Measurements from ENCODE around the gene ARHGAP28. TPM values are rescaled to one million over a fixed set of nuclear protein-coding genes. Genes with fewer than 3 reads are reported as not detected.

ARHGAP28 gene
- total RNA-seq, 1 donor from 2014 or later, result 16.0 TPM

DNA sequence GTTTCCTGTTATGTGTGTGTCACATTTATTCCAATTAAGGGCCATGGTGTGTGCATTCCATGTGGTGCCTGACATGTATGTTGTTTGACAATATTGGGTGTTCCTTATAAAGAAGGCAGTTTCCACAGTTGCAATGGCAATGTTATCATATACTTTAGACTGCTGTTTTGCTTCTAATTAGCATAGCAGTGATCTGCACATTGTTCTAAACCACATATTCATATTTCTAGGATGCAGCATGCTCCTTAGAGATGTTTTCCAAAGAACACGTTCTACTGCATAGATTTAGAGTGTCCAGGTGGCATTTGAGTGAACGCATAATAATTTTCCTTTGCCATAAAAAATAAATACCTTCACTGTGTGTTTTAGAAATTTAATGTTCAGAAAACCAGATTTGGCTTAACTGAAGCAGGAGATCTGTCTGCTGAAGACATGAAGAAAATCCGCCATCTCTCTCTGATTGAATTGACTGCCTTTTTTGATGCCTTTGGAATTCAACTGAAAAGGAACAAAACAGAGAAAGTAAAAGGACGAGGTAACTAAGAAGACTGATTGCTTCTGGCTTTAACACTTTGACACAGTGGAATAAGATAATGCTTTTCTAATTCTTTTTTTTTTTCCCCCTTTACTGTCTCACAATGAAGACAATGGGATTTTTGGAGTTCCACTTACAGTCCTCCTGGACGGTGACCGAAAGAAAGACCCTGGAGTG lies 143.7 kb downstream of the ARHGAP28 start:
- DNase-seq (ENCODE audit: low spot score), result no peak

DNA sequence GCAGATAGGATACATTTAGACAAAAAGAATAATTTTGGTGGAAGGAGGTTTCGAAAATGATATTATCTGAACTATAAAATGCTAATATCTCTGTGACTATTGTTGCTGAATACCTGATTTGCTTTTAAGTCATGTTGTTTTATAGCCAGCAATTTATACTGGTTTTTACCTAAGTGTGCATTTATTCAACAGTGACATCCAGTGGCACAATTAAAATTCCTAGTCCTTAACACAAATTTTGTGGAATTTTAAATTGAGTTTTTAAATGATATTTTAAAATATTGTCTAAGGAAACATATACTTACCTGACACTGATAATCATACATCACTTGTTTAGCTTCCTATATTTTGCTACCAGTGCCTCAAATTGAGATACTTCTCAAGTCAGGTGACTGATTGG lies 144.8 kb downstream of the ARHGAP28 start:
- no peak for DNase-seq (ENCODE audit: low spot score)

- DNase-seq (ENCODE audit: low spot score), result no peak
These were observed 146.2 kb downstream of the ARHGAP28 start for GRCh38 chr18:6875749-6876148.

DNA sequence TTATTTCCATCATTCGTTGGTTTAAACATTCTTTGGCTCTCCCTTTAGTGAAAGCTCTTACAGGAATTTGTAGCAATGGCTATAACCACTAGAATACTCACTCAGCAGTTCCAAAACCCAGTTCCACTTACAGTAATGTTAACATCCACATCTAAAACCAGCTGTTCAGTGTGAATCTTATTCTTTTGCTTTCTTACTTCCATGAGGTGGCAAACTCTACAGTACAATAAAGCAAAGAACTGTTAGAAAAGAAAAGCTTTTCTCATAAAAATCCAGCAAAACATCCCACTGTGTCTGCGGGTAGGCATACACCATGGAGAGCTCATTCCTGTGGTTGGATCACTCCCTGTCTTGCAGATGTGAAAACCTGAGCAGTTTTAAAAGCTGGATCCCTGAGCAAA lies 147.1 kb downstream of the ARHGAP28 start:
- no peak for DNase-seq (ENCODE audit: low spot score)

DNA sequence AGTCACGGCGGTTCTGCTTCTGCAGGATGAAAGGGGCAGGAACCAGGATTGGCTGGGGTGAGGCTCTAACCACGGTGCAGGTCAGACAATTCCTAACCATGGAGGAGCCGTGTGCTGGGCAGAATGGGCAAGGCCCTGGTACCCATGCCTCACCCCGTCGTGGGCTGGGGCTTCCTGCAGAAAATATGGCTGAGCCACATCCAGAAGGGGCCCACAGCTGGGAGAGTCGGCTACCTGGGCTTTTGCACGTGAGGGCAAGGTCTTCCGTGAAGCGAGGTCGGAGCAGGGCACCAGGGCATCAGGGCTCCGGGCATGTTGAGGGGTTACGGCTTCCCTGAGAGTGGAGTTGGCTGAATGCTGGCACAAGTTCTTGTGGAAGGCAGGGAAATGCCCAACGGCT lies 147.8 kb downstream of the ARHGAP28 start:
- no peak for DNase-seq (ENCODE audit: low spot score)

DNA sequence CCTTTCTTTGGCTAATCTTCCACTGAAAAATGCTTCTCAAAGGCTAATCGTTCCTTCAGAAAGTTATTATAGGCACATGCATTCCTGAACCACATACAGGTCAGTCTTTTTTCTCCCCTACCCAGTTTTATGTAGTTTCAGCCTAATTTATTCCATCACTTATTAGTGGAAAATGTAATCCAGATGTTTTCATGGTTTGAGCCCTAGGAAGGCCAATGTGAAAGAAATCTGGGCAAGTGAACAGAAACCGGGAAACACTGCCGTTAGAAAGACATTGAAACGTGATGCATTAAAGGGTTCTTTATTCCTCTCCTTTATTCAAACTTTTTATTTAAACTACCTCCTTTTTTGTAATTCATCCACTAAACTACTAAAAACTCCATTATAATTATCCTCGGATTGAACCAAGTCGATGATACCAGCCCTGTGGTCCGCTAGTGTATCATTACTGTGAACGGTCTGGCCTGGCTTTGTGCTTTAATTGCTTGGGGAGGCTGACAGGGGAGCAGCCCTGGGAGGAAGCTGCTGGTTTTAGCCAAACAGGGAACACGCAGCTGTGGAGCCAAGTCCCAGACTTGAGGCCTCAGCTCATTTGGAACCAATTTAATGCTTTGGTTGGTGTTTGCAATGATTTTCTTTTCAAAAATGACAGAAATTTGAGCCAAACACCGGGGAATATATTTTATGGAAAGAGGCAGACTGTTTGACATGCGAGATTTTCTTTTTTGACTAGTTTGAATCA lies 149.2 kb downstream of the ARHGAP28 start:
- no peak for DNase-seq (ENCODE audit: low spot score)

- DNase-seq (ENCODE audit: low spot score), result no peak
These were observed 150.1 kb downstream of the ARHGAP28 start for GRCh38 chr18:6879508-6880195.

- DNase-seq (ENCODE audit: low spot score), result no peak
These were observed 151.7 kb downstream of the ARHGAP28 start for GRCh38 chr18:6881034-6881820.

GRCh38 chr18:6882401-6882800 lies 152.9 kb downstream of the ARHGAP28 start:
- no peak for DNase-seq (ENCODE audit: low spot score)

DNA sequence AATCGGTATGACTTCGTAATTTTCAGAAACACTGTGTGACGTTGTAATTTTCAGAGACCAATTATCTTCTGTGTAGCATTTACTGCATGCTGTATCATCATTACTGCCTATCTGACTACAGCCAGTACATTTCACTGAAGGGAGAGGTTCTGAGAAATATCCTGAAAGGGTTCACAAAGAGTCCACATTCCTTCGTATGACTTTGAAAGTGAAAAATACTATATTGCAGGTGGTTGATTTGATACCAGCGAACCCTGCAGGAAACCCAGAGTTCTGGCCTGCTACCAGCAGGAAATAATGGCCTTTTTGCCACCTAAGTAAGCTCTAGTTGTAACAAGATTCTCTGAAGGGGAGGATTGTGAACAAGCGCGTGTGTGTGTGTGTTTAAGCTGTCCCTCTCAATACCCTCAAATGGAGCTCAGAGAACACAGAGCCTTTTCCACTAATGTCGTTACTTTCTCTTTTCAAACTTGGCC lies 155.5 kb downstream of the ARHGAP28 start:
- no peak for DNase-seq (ENCODE audit: low spot score)

DNA sequence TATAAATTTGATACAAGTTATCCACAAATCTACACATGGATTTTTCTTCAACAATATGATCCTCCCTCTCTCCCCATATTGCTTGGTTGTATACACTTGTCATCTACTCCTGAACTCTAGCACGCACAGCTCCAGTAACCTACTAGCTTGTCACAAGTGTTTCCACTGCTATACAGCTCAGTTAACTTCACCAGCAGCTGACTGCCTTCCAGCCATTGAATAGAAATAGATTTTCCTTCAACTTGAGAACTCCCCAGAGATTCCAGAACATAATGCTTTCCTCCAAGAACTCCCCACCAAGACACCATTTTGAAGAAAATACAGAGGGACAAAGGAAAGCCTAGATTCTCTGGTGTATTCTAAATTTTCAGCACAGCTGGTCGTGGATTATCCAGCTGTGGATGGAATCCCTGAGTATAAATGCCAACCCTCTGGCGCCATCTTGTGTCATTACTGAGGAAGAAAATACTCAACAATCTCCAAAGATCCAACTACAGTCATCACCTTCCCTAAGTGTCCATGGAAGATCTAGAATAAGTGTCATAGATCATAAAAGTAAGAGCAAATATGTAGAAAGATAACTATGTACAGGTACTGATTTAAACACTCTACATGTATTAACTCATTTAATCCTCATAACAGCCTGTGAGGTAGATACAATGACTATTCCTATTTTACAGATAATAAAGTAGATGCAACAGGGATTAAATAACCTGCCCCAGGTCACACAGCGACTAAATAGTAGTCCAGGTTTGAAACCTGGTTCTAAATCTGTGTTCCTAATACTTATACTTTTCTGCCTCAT lies 156.7 kb downstream of the ARHGAP28 start:
- DNase-seq (ENCODE audit: low spot score), result peak; percentile 64

GRCh38 chr18:6886797-6887330 lies 157.3 kb downstream of the ARHGAP28 start:
- DNase-seq (ENCODE audit: low spot score), result no peak

- no peak for DNase-seq (ENCODE audit: low spot score)
These were observed 162.3 kb downstream of the ARHGAP28 start for GRCh38 chr18:6891788-6892187.

DNA sequence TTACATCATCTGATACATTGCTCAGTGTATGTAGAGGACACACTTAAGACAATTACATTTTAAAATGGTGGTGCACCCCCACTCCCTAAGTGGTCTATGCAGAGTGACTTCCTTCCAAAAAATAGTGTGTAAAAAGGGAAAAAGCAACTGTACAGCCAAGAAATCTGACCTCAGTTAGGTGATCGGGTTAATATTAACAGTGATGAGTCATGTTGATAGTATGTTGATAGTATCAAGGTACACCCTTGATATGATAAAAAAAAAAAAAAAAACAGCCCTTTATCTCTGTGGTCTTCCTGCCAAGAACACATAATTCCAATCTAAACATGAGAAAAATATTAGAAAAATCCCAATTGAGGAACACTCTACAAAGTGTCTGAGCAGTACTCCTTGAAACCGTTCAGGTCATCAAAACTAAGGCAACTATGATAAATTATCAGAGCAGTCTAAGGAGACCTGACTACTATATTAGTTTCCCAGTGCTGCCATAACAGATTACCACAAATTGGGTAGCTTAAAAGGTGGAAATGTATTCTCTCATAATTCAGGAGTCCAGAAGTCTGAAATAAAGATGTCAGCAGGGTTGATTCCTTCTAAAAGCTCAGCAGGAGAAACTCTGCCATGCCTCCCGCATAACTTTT lies 171.9 kb downstream of the ARHGAP28 start:
- no peak for DNase-seq (ENCODE audit: low spot score)

DNA sequence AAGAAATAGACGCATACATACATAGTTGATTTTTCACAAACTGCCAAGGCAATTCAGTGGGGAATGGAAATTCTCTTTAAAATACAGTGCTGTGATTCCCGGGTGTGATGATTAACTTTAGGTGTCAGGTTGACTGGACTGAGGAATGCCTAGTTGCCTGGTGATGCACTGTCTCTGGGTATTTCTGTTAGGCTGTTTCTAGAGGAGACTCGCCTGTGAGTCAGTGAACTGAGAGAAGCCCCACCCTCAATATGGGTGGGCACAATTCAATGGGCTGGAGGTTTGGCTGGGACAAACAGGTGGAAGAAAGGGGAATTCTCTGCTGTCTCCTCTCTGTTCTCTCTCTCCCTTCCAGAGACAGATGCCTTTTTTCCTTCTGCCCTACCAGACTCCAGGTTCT lies 187.6 kb downstream of the ARHGAP28 start:
- no peak for DNase-seq (ENCODE audit: low spot score)

DNA sequence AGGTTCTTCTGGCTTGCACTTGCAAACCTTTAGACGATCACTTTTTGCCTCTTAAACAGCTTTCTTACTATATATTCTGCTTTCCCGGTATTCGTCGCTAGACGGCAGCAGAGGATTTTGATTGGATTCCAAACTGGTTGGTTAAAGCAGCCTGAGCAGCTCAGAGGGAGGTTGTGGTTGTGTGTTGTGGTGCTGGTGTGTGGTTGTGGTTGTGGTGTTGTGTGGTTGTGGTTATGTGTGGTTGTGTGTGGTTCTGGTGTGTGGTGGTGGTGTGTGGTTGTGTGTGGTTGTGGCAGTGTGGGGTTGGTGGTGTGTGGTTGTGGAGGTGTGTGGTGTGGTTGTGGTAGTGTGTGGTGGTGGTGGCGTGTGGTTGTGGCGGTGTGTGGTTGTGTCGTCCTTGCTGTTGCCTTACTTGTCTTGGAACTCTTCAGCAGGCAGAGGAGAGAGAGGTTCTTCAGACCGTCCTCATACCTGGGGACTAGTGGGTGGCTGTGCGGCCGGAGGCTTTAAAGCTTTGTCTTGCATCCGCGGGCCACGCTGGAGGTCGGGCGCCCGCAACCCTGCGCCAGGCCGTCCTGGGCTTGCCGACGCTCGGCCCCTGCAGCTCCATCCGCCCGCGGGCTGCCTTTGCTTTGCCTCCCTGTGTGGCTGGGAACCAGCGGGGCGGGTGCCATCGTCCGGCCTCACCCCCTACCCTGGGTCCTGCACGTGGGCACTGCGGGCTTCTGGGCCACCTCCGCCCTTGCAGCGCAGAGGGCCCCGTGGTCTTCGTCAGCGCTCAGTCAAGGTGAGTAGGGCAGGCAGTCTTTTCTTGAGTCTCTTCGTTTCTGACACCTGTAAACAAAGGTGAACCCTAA lies 190.8 kb downstream of the ARHGAP28 start:
- DNase-seq (ENCODE audit: low spot score), result peak; percentile 64

DNA sequence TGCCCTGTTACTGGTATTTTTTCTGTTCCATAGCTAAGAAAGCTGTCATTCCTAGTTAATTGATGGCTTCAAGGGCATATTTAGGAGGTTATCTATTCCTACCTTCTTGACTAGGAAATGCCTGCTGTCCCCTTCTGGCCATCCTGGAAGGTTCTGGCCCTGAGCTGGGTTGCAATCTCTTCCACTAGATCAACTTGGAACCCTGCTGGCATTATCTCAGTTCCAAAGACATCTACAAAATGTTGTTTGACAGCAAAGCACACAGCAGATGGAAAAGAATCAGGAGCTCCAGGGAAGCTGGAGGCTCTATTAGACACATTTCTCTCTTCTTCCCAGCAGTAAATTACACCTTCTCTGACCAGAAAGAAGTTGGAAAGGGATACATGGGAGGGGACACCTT lies 192.1 kb downstream of the ARHGAP28 start:
- no peak for DNase-seq (ENCODE audit: low spot score)

- no peak for DNase-seq (ENCODE audit: low spot score)
These were observed 193.7 kb downstream of the ARHGAP28 start for GRCh38 chr18:6923220-6923619.

- DNase-seq (ENCODE audit: low spot score), result no peak
These were observed 197.6 kb downstream of the ARHGAP28 start for GRCh38 chr18:6927153-6927552.

Measured in ureter (tissue), 1 donor.